Measurements from ENCODE around the gene WDR74.

WDR74 gene

GRCh38 chr11:62879235-62879978 lies 40.0 kb upstream of the WDR74 start:
- TF ChIP-seq REST (IDR thresholded peaks at IDR 0.05; ENCODE audit: insufficient replicate concordance, low read depth) = no peak
- TF ChIP-seq SPI1 (IDR thresholded peaks at IDR 0.05; ENCODE audit: borderline replicate concordance, low read depth) = no peak
- TF ChIP-seq POLR2AphosphoS5 (IDR thresholded peaks at IDR 0.05; ENCODE audit: low read depth) = no peak; the same call in 1 of the 2 replicates
- TF ChIP-seq GABPA (IDR thresholded peaks at IDR 0.05; ENCODE audit: low read depth) = no peak
- TF ChIP-seq CTCF (IDR thresholded peaks at IDR 0.05; ENCODE audit: insufficient read depth, low read length) = no peak
- DNase-seq (ENCODE audit: low read depth in 1 of 2, low spot score in 1 of 2) = no peak

GRCh38 chr11:62876712-62877111 lies 37.3 kb upstream of the WDR74 start:
- H3K4me3 ChIP-seq (replicated peaks; ENCODE audit: insufficient read depth, low read length) = no peak overlapping the region
- no peaks in the 10 kb centered on the region for H3K27me3 ChIP-seq (ENCODE audit: insufficient read depth, poor library complexity, severe bottlenecking)
- DNase-seq (ENCODE audit: low read depth in 1 of 2, low spot score in 1 of 2) = no peak
- no peak for TF ChIP-seq GABPA (IDR thresholded peaks at IDR 0.05; ENCODE audit: low read depth)
- TF ChIP-seq REST (IDR thresholded peaks at IDR 0.05; ENCODE audit: insufficient replicate concordance, low read depth) = no peak
- TF ChIP-seq POLR2AphosphoS5 (IDR thresholded peaks at IDR 0.05; ENCODE audit: low read depth) = no peak
- TF ChIP-seq CTCF (IDR thresholded peaks at IDR 0.05; ENCODE audit: insufficient read depth, low read length) = no peak
- H3K27ac ChIP-seq (replicated peaks) = no peak overlapping the region

More at GRCh38 chr11:62879235-62879978, 40.0 kb upstream of the WDR74 start:
- Histone ChIP-seq H3K27ac (replicated peaks) (peak overlapping the region; percentile 98), H3K4me3 (replicated peaks; ENCODE audit: insufficient read depth, low read length) (peak overlapping the region; percentile 51; the same call in 1 of the 2 replicates), H3K27me3 (ENCODE audit: insufficient read depth, poor library complexity, severe bottlenecking) (no peaks in the 10 kb centered on the region)

GRCh38 chr11:62875698-62876478 lies 36.5 kb upstream of the WDR74 start:
- no peak overlapping the region for H3K4me3 ChIP-seq (replicated peaks; ENCODE audit: insufficient read depth, low read length)
- TF ChIP-seq REST (IDR thresholded peaks at IDR 0.05; ENCODE audit: insufficient replicate concordance, low read depth) = no peak
- TF ChIP-seq POLR2AphosphoS5 (IDR thresholded peaks at IDR 0.05; ENCODE audit: low read depth) = no peak
- TF ChIP-seq CTCF (IDR thresholded peaks at IDR 0.05; ENCODE audit: insufficient read depth, low read length) = no peak
- TF ChIP-seq SPI1 (IDR thresholded peaks at IDR 0.05; ENCODE audit: borderline replicate concordance, low read depth) = no peak
- no peak for DNase-seq (ENCODE audit: low read depth in 1 of 2, low spot score in 1 of 2)
- no peaks in the 10 kb centered on the region for H3K27me3 ChIP-seq (ENCODE audit: insufficient read depth, poor library complexity, severe bottlenecking)
- H3K27ac ChIP-seq (replicated peaks) = no peak overlapping the region
